ENCODE data around the gene UBE2F.

DNA sequence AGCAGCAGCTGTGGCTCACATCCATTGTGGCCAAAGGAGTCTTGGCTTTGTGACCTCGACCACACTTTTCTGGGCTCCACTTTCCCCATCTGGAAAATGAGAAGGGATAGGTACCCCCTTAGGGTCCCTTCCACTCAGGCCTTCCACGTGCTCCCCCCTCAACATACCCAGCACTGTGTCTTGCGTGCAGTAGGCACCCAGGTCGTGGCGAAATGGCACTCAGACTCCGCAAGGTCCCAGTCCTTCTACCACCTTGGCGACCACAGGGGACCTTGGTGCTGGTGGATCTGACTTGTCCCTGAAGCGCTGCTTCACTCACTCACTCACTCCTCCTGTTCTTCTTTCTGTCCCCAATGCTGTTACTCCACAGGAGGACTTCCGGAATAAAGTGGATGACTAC lies 74.1 kb downstream of the UBE2F start:
- TF ChIP-seq, protein P1, sequence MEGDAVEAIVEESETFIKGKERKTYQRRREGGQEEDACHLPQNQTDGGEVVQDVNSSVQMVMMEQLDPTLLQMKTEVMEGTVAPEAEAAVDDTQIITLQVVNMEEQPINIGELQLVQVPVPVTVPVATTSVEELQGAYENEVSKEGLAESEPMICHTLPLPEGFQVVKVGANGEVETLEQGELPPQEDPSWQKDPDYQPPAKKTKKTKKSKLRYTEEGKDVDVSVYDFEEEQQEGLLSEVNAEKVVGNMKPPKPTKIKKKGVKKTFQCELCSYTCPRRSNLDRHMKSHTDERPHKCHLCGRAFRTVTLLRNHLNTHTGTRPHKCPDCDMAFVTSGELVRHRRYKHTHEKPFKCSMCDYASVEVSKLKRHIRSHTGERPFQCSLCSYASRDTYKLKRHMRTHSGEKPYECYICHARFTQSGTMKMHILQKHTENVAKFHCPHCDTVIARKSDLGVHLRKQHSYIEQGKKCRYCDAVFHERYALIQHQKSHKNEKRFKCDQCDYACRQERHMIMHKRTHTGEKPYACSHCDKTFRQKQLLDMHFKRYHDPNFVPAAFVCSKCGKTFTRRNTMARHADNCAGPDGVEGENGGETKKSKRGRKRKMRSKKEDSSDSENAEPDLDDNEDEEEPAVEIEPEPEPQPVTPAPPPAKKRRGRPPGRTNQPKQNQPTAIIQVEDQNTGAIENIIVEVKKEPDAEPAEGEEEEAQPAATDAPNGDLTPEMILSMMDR (conservative IDR thresholded peaks at IDR 0.05) = no peak
- no peak for TF ChIP-seq EZH2 (IDR thresholded peaks at IDR 0.05; ENCODE audit: low read depth)
